WTC11 (cell line): ENCODE results near the gene PIGQ.

ENCODE experiments used
- CTCF ChIP-seq: fragments of 200-600 bp; IDR thresholded peaks from 2 replicates; pipeline ENCODE4 v1.8.0; 2022; ENCODE audit warnings: antibody characterized with exemption
- ZBTB21 ChIP-seq: sonication (generic); formaldehyde crosslinking; IDR thresholded peaks from 2 replicates; pipeline ENCODE4 v1.8.1; 2023; ENCODE audit warnings: mild to moderate bottlenecking, missing genetic modification reagents, borderline replicate concordance
- ZNF232 ChIP-seq: sonication (generic); formaldehyde crosslinking; IDR thresholded peaks from 2 replicates; pipeline ENCODE4 v1.8.0; 2022; ENCODE audit warnings: mild to moderate bottlenecking, missing genetic modification reagents

- TF ChIP-seq ZBTB21 (CRISPR knock-in tag) (no peak), CTCF (no peak), ZNF232 (CRISPR knock-in tag) (no peak)
Observed at GRCh38 chr16:630249-630814, 60.6 kb downstream of the PIGQ start.
